HEK293T (cell line): ENCODE results near the gene TAOK1.
A peak's percentile ranks its signal among the peaks of the same experiment; 100 is the strongest.

ENCODE experiments used
- ARNT ChIP-seq: fragments of 450-650 bp; IDR thresholded peaks from 2 replicates; pipeline ENCODE4 v1.6.1; 2017; ENCODE audit warnings: mild to moderate bottlenecking
- BHLHE40 ChIP-seq: fragments of 450-650 bp; IDR thresholded peaks from 2 replicates; pipeline ENCODE4 v1.6.1; 2016; ENCODE audit warnings: mild to moderate bottlenecking, moderate library complexity, borderline replicate concordance
- CTBP1 ChIP-seq: fragments of 450-650 bp; IDR thresholded peaks from 2 replicates; pipeline ENCODE4 v1.6.1; 2016; ENCODE audit warnings: borderline replicate concordance
- ELF4 ChIP-seq: fragments of 450-650 bp; IDR thresholded peaks from 2 replicates; pipeline ENCODE4 v1.6.1; 2017; ENCODE audit warnings: antibody characterized with exemption
- FOXA1 ChIP-seq: fragments of 450-650 bp; IDR thresholded peaks from 2 replicates; pipeline ENCODE4 v1.6.1; 2016; ENCODE audit warnings: mild to moderate bottlenecking
- FOXM1 ChIP-seq: fragments of 450-650 bp; IDR thresholded peaks from 2 replicates; pipeline ENCODE4 v1.6.1; 2017; ENCODE audit warnings: mild to moderate bottlenecking, borderline replicate concordance
- HDGF ChIP-seq: fragments of 450-650 bp; IDR thresholded peaks from 2 replicates; pipeline ENCODE4 v1.6.1; 2017; ENCODE audit warnings: antibody characterized with exemption, borderline replicate concordance
- L3MBTL2 ChIP-seq: fragments of 450-650 bp; conservative IDR thresholded peaks from 2 replicates; pipeline ENCODE4 v1.6.1; 2016; ENCODE audit warnings: mild to moderate bottlenecking
- LEF1 ChIP-seq: fragments of 450-650 bp; IDR thresholded peaks from 2 replicates; pipeline ENCODE4 v1.6.1; 2017; ENCODE audit warnings: mild to moderate bottlenecking, borderline replicate concordance
- PKNOX1 ChIP-seq: fragments of 450-650 bp; IDR thresholded peaks from 2 replicates; pipeline ENCODE4 v1.6.1; 2016
- SP1 ChIP-seq: fragments of 450-650 bp; IDR thresholded peaks from 2 replicates; pipeline ENCODE4 v1.6.1; 2017
- SUZ12 ChIP-seq: fragments of 450-650 bp; IDR thresholded peaks from 2 replicates; pipeline ENCODE4 v1.6.1; 2016; ENCODE audit warnings: mild to moderate bottlenecking

DNA sequence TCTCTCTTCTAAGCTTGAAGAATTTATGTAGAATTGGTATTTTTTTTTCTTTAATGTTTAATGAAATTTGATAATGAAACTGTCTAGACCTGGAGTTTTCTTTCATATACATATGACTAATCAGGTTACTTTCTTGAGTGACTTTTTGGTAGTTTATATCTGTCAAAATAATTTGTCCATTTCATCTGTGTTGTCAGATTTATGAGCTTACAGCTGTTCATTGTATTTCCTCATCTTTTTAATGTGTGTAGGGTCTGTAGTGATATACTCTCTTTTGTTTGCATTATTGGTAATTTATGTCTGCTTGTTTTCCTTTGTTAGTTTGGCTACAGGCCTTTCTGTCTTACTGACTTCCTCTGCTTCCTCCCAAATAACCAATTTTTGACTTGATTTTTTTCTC, 55.7 kb downstream of the TAOK1 start:
- TF ChIP-seq FOXA1 (no peak), SP1 (no peak), SUZ12 (no peak), HDGF (no peak), BHLHE40 (no peak), LEF1 (no peak), L3MBTL2 (no peak), ARNT (no peak), PKNOX1 (peak; percentile 66; the same call in 1 of the 2 replicates), CTBP1 (no peak), FOXM1 (no peak), ELF4 (no peak)
